Activated effector memory CD4-positive, alpha-beta T cell treated with anti-CD3 and anti-CD28 coated beads, Interleukin-2, amount 50 U/mL, for 16 hours (primary cell): Measurements from ENCODE around the gene SORCS3.

Experiments
- DNase-seq: peaks from one replicate; pipeline ENCODE4 v3.0.0-alpha.2; 2020

Gene SORCS3

DNA sequence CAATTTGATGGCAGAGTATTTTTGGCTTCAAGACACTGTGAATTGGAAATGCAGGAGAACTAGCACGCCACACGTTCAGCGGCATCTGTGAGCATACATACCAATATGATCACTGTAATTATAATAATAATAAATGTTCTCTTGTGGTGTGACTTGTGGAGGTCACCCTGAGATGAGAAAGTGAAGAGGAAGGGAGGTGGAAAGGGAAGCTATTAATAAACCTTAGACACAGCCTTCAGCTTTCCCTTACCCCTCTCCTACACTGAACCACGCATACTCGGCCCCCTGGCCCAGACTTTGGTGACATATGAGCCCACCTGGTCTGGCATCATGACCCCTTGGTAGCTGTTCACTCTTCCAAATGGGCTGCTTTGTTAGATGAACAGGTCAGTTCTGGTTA lies 139.1 kb downstream of the SORCS3 start:
- no peak for DNase-seq

GRCh38 chr10:104780946-104781595 lies 140.0 kb downstream of the SORCS3 start:
- DNase-seq, result no peak

- DNase-seq, result no peak
These were observed 143.4 kb downstream of the SORCS3 start for GRCh38 chr10:104784452-104784851.

GRCh38 chr10:104791471-104791870 lies 150.4 kb downstream of the SORCS3 start:
- no peak for DNase-seq

DNA sequence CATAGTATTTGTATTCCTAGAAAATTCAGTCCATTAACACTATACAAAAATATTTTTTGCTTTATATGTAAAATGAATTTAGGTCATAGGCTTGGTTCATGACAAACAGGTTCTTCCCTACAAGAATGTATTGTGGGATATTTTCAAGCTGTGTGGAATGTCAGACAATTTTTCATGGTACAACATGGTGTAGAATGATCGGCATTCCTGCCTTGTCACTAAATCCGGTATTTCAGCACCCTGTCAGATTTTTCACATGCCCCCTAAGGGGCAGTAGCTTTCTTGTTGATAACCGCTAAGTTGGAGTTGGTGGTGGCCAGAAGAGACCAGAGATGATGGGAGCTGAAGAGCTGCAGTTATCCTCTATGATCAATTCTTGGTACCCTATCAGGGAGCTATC lies 154.3 kb downstream of the SORCS3 start:
- no peak for DNase-seq

DNA sequence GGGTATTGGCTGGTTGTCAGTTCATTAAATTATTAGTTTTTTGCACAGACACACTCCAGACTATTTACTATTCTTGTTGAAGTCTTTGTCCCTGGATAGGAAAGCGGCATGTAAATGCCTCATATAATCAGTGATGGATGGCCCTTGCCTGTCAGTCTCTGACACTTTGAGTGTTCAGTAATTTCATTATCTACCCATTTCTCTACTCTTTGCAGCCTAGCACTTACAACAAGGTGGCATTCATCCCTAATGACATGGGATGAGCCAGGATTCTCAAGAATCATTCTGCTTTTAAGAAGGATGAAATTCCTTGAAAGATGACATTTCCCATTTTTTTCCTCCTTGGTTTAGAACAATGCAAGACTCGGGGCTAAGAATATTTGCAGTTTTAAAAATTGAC lies 155.7 kb downstream of the SORCS3 start:
- DNase-seq, result no peak

DNA sequence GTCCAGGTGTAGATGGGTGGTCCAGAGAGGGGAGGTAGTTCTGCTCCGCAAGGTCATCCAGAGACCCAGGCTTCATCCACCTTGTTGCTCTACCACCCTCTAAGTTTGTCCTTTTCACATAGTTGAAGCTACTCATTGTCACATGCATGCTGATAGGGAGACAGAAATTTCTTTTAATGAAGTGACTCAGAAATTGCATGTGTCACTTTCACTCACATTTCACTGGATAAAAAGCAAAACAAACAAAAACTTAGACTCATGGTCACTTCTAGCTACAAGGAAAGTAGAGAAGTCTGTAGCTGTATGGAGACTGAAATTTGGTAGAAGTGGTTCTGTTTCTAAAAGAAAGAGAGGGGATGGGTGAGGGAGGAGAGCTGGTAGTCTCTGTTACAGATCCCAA lies 161.9 kb downstream of the SORCS3 start:
- DNase-seq, result no peak

DNA sequence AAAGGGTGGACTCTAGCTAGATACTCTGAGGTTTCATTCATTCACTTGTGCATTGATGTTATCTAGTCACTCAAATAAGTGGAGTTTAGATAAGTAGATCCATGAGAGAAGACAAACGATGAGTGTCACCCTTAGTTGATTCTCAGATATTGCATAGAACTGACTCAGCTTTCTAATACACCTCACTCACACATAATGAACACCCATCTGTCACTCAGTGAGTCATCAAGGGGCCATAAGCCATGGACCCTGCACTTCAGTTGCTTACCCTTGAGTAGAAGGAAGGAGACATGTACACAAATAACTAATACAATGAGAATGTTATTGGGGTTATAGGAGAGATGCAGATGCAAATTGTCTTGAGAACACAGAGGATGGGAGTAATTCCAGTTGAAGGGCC lies 163.8 kb downstream of the SORCS3 start:
- no peak for DNase-seq

DNA sequence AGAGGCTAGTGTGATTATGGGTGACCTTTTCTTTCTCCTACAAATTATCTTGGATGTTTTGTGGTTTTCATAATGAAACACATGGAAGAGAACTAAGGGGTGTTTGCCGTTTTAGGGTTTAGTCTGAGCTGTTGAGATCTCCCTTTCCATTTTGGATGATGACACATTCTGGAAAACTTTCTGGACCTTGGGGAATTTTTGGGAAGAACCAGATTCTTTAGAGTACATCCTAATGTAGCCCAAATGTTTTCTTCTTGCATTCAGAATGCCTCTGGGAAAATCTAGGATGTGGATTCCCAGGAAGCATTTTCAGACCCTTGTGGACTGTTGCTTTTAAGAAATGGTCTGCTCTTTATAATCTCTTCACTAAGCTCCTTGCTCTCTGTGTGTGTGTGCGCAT lies 165.7 kb downstream of the SORCS3 start:
- DNase-seq, result no peak

DNA sequence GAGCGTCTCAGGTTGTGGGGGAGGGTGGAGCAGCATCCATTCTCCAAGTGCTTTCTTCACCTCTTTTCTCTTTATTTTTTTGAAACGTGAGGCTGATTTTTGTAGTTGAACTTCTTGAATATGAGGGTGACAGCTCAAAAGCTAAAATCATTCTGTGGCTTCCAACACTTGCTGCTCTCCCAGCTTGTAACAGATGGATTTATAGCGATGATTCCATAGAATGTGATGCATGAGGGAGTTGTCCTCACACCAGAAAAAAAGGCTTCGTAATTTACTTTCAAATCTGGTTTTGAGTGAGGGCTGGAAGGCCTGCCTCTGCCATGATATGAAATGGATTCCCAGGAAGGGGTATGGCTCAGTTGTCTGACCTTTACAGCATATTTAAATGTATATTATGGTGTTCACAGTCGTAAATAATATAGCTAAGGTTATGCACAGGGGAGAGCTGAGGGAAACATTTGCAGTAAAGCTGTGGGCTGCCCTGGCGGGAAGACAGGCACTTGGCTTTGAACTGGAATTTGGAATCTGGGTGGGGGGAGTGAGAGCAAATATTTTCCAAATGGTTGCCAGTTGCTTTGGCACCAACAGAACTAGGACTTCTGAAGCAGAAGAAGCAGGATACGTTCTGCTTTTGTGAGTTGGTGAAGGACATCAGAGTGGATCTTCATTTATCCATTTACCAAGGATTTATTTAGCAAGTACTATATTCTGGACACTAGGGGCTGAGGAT lies 166.7 kb downstream of the SORCS3 start:
- DNase-seq, result no peak

- no peak for DNase-seq
These were observed 168.4 kb downstream of the SORCS3 start for GRCh38 chr10:104809288-104810090.

GRCh38 chr10:104811166-104811565 lies 170.1 kb downstream of the SORCS3 start:
- no peak for DNase-seq

DNA sequence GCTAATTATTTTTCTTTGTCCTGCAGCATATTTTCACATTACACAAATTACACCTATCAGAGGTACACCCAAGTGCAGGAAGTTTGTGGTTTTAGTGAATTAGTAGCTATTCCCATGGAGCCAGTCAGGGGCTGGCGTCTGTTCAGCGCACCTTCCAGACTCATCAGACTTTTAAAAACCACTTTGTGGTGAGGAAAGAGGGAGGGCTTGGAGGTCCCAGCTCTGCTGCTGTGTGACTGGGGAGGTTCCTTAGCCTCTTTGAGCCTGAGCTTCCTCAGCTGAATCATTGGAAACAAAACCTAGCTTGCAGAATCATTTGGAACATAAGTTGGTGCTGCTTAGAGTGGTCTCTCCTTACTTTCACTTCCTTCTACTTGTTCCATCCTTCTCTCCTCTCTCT lies 175.4 kb downstream of the SORCS3 start:
- DNase-seq, result no peak

- DNase-seq, result no peak
These were observed 178.6 kb downstream of the SORCS3 start for GRCh38 chr10:104819731-104820130.

GRCh38 chr10:104822088-104822487 lies 181.0 kb downstream of the SORCS3 start:
- DNase-seq, result no peak

- no peak for DNase-seq
These were observed 183.4 kb downstream of the SORCS3 start for GRCh38 chr10:104824380-104825006.

DNA sequence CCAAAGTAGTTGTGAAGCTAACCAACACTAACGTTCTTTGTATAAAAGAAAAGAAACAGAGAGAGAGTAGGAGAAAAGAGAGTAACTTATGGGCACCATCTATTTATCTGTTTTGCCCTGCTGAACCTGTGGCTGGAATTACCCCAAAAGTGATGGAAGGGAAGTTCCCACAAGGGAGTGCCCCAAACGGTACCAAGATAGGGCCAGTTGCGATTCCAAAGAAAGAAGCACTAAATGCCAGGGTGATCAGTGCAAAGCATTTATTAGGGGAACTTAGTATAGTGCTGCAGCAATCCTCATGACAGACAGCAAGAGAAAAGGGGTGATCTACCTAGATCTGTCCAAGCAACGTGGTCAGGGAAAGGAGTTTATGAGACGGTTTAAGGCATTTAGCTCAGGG lies 190.2 kb downstream of the SORCS3 start:
- DNase-seq, result no peak

GRCh38 chr10:104834580-104834979 lies 193.5 kb downstream of the SORCS3 start:
- no peak for DNase-seq

DNA sequence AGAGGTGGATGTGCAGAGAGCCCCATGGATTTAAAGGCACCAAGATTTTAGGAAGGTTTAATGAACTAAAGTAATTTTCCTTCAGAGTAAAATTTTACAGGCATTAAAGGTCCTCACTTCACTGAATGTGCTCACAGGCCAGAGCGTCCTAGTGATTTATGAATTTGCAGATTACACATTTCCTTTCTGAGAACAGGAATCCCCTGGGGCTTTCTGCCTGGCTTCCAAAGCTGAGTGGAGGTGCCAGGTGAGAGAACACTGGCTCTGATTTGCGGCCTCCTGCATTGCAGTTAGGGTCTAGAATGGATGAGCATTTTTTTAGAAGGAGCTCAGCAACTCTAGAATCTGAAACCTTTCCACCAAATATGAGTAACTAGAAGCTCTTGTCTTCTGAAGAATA lies 194.3 kb downstream of the SORCS3 start:
- no peak for DNase-seq

DNA sequence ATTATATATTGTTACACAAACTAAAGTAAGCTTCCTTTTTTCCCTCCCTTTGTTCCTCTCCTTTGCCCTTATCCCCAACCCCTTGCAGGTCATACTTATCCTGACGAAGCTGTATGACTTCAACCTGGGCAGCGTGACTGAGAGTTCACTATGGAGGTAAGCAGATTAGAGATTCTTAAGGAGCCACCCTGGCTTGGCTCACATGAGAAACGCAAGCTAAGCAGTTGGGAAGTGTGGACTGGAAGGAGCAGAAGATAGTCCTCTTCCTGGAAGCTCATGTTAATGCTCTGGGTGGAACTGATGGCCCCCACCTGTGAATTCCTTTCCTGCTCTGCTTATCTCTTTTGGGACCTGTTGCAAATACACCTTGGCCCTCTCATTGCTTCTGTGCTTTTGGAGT lies 201.6 kb downstream of the SORCS3 start:
- no peak for DNase-seq

DNA sequence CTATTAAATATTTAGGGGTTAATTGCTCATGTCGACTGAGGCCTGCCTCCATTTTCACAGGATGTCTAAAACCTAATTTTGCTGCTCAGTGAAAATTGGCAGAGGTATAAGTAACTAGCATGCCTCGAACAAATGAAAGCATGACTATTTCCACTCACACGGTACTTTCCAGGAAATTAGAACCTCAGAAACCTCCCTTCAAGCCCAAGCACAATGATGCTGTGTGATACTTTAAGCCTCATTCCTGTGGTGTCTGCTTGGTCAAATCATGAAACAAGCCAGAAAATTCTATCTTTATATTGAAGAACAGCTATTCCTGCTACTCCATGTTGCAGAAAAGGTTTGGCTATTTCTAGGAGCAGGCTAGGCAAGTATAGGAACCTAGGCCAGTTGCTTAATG lies 203.0 kb downstream of the SORCS3 start:
- no peak for DNase-seq

GRCh38 chr10:104850023-104850422 lies 208.9 kb downstream of the SORCS3 start:
- no peak for DNase-seq

GRCh38 chr10:104867966-104868598 lies 227.0 kb downstream of the SORCS3 start:
- DNase-seq, result no peak
